Measurements from ENCODE around the gene HYAL4.

GRCh38 chr7:123828805-123829204 is 16.2 kb upstream of the HYAL4 start:
- TF ChIP-seq CTCF (IDR thresholded peaks at IDR 0.05) (no peak), EP300 (IDR thresholded peaks at IDR 0.05; ENCODE audit: borderline replicate concordance in 1 of 2, low read depth in 1 of 2, low read length in 1 of 2) (no peak), MAX (IDR thresholded peaks at IDR 0.05; ENCODE audit: low read depth) (no peak), JUND (IDR thresholded peaks at IDR 0.05) (no peak), SMC3 (IDR thresholded peaks at IDR 0.05; ENCODE audit: low read depth, low read length) (no peak), EZH2phosphoT487 (IDR thresholded peaks at IDR 0.05; ENCODE audit: borderline replicate concordance, low read depth) (no peak), USF1 (IDR thresholded peaks at IDR 0.05; ENCODE audit: borderline replicate concordance, low read depth) (no peak), PBX3 (IDR thresholded peaks at IDR 0.05) (no peak), YY1 (IDR thresholded peaks at IDR 0.05; ENCODE audit: low read depth) (no peak)

All from SK-N-SH (cell line).